Measurements from ENCODE around the gene KCTD5.
"Not testable (repeated sequence)": the region's sequence is repeated elsewhere in the genome, so short reads cannot be mapped to it uniquely, and the experiment has no call there.

The KCTD5 gene

DNA sequence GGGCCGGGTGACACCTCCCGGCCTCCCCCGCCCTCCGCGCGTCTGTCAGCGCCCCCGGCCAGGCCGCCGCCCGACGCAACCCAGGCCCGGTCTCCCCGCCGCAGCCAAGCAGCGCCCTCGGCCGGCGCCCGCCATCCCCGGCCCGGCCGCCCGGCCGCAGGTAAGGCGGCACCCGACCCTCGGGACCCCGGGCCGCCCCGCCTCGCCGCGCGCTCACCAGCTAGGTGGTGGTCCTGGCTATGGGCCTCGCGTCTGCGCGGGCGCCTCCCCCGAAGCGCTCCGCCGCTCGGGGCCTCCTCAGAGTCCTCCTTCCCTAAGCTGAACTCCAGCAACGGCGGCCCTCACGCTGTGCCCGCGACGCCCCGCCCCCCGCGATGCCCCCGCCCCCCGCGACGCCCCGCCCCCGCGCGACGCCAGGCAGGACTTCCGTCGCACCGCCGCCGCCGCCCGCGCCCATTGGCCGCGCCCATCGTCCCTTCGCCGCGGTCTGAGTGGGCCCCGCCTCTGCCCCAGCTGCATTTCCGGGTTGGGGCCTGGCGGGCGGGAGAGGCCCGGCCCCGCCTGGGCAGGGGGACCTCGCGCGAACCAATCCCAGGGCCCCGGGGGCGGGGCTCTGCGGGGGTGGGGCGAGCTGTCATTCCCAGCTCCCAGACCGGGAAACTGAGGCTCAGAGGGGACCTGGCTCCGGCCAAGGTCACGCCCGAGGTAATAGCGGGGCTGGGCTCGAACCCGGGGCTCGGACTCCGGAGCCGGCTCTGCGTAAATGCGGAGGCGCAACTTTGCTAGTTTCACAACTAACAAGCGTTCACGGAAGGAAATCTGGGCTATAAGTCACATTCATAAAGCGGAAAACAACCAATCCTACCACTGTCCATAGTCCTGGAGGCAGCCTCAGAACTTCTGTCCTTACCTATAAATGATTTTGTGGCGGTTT, 9.0 kb upstream of the KCTD5 start:
- peak; percentile 95 for DNase-seq

- no peak for DNase-seq
Measured at GRCh38 chr16:2675021-2675420, 7.3 kb upstream of the KCTD5 start.

GRCh38 chr16:2675714-2676113, 6.6 kb upstream of the KCTD5 start:
- DNase-seq, result no peak

DNA sequence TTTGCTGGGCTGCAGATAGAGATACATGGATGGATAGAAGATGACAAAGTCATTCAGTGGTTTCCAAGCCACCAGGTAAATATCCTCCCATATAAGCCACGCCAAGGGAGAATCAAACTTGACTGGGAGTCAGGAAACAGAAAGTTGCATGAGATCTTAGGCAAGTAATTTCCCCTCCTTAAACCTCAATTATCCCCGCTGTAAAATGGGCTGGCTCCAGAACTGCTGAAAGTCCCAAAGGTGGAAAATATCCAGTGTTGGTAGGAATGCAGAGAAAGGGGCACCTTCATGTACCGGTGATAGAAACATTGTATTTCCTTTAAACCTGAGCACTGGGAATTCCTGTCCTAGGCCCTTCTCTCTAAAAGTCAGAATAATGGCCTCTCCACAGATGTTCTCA, 5.4 kb upstream of the KCTD5 start:
- not testable (repeated sequence) for DNase-seq

DNA sequence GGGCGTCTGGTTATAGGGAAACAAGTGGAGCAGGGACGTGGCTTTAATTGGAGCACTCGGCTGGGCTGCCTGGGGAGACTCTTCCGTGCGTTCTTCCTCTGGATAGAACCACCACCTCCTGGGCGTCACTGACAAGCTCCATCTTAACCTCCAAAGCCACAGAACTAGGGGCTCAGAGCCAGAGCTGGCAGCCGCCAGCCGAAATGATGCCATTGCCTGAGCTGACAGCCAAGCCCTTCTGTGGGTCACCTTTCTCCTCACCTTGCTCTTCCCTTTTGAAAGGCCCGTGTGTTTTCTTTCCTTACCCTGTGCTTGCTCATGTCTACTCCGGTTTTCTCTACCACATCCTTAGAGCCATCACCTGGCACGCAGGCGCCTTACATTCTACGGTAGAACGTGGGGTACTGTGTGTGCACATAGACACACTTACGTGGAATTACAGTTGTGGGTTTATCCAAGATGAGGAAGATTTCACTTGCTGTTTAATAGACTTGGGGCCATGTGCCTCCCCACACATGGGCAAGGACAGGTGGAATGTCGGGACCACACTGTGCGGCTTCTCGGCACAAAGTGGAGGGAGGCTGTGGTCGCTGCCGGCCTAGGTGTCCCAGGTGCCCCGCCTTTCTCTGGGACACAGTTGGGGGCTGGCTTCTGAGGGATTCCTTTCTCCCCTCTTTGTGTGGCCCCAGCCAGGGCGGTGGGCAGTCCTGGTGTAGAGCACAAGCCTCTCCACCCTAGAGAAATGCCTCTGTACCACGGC, 3.9 kb upstream of the KCTD5 start:
- DNase-seq, result not testable (repeated sequence)

GRCh38 chr16:2679902-2680301, 2.4 kb upstream of the KCTD5 start:
- DNase-seq, result peak; percentile 32

- DNase-seq, result not testable (repeated sequence)
Measured at GRCh38 chr16:2680360-2680759, 2.0 kb upstream of the KCTD5 start.

DNA sequence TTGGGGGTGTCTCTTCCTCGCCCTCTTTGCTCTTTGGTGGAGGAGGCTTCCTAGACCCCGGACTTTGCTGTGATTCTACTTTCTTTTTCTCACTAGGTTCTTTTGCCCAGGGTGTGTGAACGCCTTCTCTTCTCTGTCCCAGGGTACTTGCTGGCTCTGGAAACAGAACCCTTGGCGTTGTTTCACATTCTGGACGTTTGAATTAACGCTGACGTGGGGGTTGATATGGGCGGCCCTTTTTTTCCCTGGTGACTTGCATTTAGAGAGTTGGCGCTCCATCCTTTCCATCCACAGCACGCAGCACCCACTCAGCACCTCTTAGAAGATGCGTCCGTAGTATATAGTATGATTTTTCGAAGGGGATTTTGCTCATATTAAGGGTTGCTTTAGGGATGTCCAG, 718 bp downstream of the KCTD5 start:
- peak; percentile 12 for DNase-seq

DNA sequence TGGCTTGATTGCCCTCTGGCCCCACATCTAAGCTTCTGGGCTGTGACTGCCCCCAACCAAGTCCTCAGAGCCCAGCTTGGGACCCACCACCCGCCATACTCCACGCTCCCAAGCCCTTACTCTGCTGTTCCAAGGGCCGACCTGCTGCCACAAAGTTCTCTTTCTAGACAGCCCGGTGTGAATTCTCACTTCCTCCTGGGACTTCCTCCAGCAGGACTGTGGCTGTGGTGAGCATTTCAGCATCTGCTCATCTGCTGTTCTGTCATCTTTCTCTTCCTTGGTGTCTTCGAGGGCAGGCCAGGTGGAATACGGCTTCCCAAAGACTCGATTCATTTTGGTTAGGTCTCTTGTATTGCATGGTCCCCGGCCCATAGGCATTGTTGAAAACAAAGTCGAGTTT, 3.8 kb downstream of the KCTD5 start:
- DNase-seq, result not testable (repeated sequence)

GRCh38 chr16:2686912-2687507, 4.7 kb downstream of the KCTD5 start:
- DNase-seq, result peak; percentile 63

- no peak for DNase-seq
Measured at GRCh38 chr16:2687531-2688308, 5.4 kb downstream of the KCTD5 start.

DNA sequence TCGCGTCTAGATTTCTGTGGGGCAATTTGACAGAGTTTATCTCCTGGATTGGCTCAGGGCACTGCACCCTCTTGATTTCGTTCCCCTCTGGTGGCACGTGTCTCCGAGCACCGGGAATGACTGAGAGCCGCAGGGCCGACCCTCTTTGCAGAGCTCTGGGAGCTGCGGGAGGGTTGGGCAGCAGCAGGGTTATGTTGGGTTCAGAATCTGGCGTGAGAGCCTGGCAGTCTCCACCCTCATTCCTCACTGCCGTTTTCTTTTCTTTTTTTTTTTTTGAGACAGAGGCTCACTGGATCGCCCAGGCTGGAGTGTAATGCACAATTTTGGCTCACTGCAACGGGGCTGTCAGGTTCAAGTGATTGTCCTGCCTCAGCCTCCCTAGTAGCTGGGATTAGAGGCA, 7.1 kb downstream of the KCTD5 start:
- DNase-seq, result not testable (repeated sequence)

DNA sequence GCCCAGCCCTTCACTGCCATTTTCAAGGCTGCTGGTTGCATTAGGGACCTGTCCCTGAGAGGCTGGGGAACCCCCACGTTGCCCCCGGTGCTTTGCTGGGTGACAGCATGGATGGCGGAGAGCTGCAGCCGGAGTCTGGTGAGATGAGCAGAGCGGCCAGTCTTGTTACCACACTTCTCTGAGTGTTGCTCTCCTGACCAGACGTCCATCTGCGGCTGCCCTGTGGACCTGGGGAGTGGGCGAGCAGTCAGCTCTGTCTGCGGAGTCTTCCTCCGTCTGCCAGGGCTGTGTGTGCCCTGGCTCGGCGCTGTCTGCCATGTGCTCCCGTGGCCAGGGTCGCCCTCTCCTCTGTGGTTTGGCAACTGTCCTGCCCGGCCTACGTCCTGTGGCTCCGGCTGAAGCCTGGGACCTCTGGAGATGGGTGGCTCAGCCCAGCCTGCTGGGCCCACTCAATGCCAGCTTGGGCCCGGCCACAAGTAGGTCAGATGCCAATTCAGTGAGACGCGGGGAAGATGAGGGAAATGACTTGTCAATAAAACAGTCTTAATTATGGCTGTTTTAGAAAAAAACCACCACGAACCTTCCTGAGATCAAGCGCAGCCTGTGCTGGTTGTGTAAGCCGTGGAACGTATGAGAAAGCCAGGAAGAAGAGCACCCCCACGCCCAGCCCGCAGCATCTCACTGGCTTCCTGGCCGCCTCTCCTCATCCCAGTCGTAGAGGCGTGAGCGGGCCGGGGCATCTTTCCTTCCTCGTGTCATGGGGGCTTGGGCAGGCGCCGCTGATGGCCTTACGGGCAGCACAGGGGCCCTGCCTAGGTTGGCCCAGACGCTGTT, 7.9 kb downstream of the KCTD5 start:
- no peak for DNase-seq

GRCh38 chr16:2690852-2691251, 8.5 kb downstream of the KCTD5 start:
- no peak for DNase-seq

DNA sequence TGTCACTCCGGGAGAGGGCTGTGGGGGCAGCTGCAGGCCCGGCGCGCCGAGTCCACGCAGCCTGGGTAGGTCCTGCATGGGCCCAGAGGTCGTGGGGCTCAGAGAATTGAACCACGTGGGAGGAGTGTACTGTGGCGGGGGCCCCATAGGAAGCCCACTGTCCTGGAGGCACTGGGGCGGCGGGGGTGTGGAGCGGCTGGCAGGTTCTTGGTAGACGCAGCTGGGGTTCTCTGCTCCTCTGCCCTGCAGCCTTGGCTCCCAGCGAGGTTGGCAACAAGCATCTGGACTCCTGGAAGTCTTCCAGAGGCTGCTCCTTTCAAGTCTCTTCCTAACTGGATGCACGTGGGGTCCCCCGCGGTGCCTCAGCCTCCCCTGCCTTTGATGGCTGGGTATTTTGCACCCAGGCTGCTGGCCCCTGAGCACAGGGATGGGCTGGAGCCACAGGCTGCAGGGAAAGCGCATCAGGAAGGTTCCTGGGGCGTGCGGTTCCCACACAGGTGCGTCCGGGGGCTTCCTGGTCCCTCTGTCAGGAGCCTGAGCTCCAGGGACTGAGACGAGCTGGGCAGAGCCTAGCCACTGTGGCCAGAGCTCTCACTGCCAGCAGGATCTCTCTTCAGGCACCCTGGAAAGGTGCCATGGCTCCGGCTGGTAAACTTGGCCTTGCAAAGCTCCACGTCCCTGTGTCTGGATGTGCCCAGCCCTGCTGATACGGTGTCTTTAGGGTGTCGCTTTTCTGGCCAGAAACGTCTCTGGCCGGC, 9.3 kb downstream of the KCTD5 start:
- no peak for DNase-seq

GRCh38 chr16:2692251-2692947, 10.1 kb downstream of the KCTD5 start:
- DNase-seq, result no peak

DNA sequence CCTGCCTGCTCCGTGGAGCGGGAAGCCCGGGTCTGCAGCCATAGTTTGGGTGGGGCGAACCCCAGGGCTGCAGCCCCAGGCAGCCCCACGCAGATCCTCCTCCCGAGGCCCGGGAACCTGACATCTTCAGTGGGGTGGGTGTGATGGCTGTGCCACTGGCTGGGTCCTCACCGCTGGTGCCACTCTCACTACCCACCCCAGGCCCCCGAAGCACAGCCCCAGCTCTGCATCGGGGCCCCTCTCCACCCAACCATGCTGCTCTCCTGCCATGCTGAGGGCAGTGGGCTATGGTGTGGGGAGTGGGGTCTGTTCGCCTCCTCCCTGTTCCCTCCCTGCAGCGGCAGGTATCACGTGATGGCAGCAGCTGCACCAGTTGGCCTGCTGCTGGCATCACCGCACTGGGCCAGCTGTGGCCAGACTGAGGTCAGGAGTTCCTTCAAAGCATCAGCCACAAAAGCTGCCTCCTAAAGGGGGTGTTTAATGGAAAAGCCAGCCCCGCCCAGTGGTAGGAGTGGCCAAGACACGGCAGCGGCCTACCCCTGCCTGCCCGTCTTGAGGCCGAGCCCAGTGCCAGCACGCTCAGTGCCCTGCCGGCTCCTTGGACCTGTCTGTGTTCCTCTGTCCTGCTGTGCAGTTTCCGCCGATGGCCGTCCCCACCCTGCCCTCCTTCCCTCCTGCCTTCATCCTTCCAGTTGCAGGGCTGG, 10.8 kb downstream of the KCTD5 start:
- DNase-seq, result peak; percentile 12

- DNase-seq, result not testable (repeated sequence)
Measured at GRCh38 chr16:2696601-2697250, 14.4 kb downstream of the KCTD5 start.

DNA sequence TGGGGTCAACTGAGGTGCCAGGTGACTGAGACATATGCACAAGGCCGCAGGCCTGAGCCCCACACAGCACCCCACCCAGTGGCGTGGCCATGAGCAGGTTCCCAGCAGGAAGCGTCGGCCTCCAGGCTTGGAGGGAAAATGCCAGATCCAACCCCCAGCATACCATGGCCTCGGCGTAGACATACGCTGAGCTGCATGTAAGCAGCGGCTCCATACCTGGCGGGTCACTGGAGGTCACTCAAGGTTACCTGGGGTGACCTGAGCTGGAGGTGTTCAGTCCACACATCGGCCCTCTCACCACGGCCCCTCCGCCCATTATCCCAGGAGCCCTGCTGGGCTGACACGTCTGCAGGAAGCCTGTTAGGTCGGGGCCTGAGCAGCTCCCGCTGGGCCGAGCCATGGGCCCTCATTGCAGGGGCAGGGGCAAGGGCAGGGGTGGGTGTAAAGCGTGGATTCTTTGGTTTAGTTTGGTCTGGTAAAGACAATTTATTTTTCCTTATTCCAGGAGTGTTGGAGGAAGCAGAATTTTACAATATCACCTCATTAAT, 15.2 kb downstream of the KCTD5 start:
- DNase-seq, result no peak

Measured in hematopoietic multipotent progenitor cell treated with erythropoietin and hydrocortisone succinate and interleukin-3 and kit ligand, for 8 days (in vitro differentiated cells).